Middle frontal gyrus (tissue), 1 donor: ENCODE results near the gene SERPINB10.
"Not testable (repeated sequence)": the region's sequence is repeated elsewhere in the genome, so short reads cannot be mapped to it uniquely, and the experiment has no call there.

Source experiments
- DNase-seq: peaks from one replicate; pipeline ENCODE4 v3.0.0-alpha.2; 2015; ENCODE audit warnings: low spot score; ENCODE audit errors: extremely low spot score

Gene SERPINB10

DNA sequence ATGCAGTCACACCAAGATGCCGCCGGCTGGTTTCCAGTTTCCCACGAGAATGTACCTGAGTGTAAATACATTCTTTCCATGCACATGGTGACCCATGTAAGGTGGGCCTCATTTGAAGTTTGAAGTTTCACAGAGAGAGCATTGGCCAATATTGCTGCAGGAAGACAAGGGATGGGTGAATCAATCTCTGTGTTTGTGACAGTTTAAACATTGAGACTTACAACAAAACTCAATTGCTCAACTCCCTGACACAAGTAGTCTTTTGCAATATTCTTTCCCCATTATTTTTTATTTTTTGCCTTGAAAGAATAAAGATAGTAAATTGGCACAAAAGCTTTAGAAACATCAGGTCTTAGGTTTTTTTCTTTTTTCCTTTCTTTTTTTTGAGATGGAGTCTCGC, 15.2 kb upstream of the SERPINB10 start:
- no peak for DNase-seq

GRCh38 chr18:63894106-63894772, 13.5 kb upstream of the SERPINB10 start:
- no peak for DNase-seq

- no peak for DNase-seq
These were observed 12.6 kb upstream of the SERPINB10 start for GRCh38 chr18:63895190-63895589.

DNA sequence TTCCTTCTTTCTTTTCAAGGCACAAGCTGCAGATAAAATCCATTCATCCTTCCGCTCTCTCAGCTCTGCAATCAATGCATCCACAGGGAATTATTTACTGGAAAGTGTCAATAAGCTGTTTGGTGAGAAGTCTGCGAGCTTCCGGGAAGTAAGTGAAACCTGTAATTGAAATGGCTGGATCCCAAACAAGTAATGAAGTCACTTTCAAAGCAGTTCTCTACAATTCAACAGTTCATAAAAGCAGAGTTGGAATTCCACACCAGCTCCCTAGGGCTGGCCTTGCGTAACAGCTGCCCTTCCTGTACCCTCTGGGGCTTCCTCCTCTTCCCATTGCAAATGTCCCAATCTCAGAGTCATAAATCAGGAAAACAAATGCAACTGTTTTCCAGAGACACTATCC, 10.7 kb upstream of the SERPINB10 start:
- DNase-seq, result no peak

DNA sequence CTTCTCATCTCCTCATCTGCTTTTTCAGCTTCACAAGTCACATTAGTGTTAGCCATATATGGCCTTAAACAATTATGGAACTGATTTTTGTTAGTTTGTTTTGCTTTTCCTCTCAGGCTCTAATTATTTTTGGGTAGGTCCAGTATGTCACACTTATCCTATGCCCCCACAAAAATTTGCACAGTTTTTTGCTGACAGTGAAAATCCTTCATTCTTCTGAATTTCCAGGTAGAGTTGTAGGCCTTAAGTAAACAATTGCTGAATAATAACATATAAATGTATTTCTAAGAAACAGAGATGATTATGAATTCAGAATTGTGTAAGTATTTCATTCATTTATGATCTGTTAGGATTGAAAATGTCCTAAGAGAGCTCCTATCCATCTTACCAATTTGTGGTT, 8.6 kb upstream of the SERPINB10 start:
- no peak for DNase-seq

- no peak for DNase-seq
These were observed 3.7 kb upstream of the SERPINB10 start for GRCh38 chr18:63903851-63904570.

- DNase-seq, result no peak
These were observed 3.1 kb upstream of the SERPINB10 start for GRCh38 chr18:63904694-63905093.

DNA sequence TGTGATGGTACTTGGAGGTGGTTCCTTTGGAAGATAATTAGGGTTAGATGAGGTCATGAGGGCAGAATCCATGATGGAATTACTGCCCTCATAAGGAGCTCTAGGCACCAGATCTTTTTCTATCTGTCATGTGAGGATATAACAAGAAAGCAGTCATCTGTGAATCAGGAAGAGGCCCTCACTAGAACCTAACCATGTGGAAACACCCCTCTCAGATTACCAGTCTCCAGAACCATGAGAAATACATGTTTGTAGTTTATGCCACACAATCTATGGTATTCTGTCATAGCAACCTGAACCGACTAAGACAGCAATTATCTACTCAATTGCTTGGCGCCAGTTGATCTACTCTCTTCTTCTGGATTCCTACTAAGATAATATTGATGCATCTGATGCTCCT, 2.4 kb upstream of the SERPINB10 start:
- no peak for DNase-seq

DNA sequence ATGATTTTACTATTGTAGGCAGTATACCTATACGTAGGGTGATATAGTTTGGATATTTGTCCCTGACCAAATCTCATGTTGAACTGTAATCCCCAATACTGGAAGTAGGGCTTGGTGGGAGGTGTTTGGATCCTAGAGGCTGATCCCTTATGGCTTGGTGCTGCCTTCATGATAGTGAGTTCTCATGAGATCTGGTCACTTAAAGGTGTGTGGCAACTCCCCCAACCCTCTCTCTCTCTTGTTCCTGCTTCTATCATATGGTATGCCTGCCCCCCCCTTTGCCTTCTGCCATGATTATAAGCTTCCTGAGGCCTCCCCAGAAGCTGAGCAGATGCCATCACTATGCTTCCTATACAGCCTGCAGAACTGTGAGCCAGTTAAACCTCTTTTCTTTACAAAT, 1.7 kb upstream of the SERPINB10 start:
- DNase-seq, result no peak

GRCh38 chr18:63908858-63909257, 1.1 kb downstream of the SERPINB10 start:
- DNase-seq, result no peak

DNA sequence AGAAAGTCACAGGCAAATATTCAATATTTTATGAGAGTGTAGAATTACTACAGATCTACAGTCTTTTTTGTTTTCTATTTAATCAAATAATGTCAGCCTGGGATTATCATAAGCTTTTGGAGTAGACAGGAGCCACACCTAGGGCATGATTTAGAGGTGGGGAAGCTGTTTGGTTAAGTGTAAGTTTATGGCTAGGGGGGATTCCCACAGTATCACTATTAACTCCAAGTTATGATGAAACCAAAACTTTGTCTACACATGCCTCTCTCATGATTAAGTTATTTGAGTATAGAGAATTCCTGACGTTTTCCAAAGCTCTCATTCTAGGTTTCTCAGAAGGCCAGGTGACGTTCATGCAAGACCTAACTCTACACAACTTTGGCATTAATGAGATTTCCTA, 2.1 kb downstream of the SERPINB10 start:
- no peak for DNase-seq

GRCh38 chr18:63917817-63918216, 10.1 kb downstream of the SERPINB10 start:
- no peak for DNase-seq

DNA sequence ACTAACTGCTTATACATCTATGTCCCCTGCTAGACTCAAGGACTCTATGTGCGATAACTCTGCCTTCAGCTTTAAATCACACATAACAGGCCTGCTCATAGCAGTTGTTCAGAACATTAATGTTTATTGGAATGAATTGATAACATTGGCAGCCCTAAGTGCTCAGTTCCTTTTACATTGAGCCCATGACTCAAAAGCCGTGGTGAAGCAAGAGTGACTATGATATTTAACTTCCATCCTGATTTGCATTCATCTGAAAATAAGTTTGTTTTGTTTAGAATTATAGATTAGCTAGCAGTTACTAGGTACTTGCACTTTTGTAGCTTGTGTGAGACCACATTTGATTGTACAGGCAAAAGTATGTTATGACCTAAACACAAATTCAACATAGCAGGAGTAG, 14.3 kb downstream of the SERPINB10 start:
- DNase-seq, result no peak

GRCh38 chr18:63924551-63924950, 16.8 kb downstream of the SERPINB10 start:
- no peak for DNase-seq

GRCh38 chr18:63928331-63928730, 20.6 kb downstream of the SERPINB10 start:
- DNase-seq, result no peak

DNA sequence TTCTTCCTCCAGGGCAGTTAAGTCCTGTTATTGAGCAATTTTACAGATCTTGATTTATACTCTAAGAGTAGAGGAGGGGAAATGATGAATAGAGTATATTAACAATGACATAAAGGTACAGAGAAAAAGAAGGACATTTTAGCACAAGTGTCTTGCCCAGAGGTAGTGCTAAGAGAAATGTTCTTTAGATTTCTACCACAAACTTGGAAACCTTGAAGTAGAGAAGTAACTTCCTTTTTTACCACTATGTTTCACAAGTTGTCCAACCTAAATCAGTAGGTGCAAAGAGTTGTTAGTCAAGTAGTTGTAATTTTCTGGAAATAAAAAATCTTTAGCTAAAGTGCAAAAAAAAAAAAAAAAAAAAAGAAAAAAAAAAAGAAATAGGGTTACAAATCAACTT, 21.6 kb downstream of the SERPINB10 start:
- DNase-seq, result not testable (repeated sequence)

DNA sequence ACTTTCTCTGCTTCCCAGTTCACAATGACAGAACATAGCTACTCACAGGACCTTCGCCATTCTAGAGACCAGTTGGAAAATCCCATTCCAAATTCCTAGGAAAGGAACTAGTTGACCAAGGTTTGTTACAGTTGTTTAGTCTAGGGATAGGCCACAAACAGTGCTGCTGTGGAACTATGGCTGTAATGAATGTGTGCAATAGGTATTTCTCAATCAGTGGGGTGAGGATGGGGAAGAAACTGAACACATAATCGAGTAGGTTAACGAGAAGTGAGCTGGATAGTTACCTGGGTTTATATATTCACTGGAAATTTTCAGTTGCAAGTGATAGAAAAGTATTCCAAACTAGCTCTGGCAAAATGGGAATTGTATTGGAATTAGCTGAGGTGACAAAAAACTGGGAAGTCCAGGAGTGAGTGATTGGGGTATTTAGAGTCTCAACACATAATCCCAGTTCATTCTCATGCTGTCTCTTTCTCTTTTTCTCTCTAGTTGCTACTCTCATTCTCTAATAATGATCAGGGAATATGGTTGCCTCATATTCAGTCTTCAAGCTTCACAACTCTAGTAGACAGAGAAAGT, 23.1 kb downstream of the SERPINB10 start:
- DNase-seq, result no peak

DNA sequence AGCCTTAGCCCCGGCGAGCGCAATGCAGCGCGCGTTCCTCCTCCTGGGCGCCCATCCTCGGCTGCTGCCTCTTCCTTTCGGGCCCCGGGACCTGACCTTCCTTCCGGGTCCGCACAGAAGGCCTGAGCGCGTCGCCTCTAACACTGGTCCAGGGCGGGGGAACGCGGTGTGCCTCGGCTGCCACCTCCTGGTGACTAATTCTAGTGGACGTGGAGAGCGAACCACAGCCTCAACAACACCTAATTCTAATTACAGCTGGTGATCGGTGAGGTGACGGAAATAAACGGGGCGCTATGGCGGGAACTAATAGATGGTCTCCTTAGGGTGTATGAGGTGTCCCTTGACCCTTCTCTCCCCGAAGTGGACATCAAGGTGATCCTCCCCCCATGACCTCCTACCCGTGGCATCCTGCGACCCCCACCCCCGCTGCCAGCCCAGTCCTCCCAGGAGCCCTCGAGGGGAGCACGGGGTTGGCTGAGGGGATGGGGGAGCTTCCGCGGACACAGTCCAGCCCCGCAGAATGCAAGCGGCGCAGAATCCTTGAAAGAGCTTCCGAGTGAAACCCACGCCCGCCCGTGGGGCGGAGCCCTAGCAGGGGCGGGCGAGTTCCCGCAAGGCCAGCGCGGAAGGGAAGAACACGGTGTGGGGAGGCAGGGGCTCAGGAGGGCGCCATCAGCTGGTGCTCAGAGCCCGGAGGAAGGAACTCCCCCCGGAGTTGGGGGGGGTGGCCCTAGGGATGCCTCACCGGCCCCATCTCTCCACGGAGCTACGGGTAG, 28.6 kb downstream of the SERPINB10 start:
- DNase-seq, result peak; percentile 34

- no peak for DNase-seq
These were observed 29.2 kb downstream of the SERPINB10 start for GRCh38 chr18:63936932-63937393.

GRCh38 chr18:63940008-63940407, 32.2 kb downstream of the SERPINB10 start:
- no peak for DNase-seq

DNA sequence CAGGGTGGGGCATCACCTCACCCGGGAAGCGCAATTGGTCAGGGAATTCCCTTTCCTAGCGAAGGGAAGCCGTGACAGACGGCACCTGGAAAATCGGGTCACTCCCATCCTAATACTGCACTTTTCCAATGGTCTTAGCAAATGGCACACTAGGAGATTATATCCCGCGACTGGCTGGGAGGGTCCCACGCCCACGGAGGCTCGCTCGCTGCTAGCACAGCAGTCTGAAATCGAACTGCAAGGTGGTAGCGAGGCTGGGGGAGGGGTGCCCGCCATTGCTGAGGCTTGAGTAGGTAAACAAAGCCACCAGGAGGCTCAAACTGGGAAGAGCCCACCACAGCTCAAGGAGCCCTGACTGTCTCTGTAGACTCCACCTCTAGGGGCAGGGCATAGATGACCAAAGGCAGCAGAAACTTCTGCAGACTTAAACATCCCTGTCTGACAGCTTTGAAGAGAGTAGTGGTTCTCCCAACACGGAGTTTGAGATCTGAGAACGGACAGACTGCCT, 32.8 kb downstream of the SERPINB10 start:
- not testable (repeated sequence) for DNase-seq
